Dermis blood vessel endothelial cell (primary cell): ENCODE results near the gene CCDC146. TPM values are rescaled to one million over a fixed set of nuclear protein-coding genes. Genes with fewer than 3 reads are reported as not detected.
A peak's percentile ranks its signal among the peaks of the same experiment; 100 is the strongest.
"Not testable (repeated sequence)": the region's sequence is repeated elsewhere in the genome, so short reads cannot be mapped to it uniquely, and the experiment has no call there.

ENCODE experiments used
- DNase-seq: peaks from one replicate; pipeline ENCODE4 v3.0.0; 2010
- total RNA-seq: library from RNA; depleted of rRNA; stranded (reverse); fragments of >200 nt; gene quantifications from 2 replicates; pipeline ENCODE4 v1.2.3, GENCODE V29; 2014

The CCDC146 gene
- total RNA-seq, 1 donor from 2014 or later: 2.4 TPM

DNA sequence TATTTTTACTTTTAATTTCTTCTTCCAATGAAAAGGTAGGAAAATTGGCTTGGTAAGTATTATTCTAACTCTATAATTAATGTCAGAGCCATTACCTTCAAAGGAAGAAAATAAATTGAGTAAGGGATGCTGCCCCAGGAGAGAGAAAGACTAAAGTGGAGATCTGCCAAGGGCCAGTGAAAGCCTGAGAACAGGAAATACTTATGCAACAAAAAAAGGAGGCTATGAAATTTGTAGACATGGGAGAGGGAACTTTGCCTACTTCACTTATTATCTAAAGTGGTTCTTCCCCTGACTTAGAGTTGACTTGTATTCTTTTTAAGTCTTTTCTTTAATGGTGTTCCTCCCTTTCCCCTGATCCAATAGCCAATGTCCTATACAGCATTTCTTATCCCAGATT, 29.8 kb downstream of the CCDC146 start:
- DNase-seq: not testable (repeated sequence)

GRCh38 chr7:77154917-77155464, 32.6 kb downstream of the CCDC146 start:
- DNase-seq: not testable (repeated sequence)

- not testable (repeated sequence) for DNase-seq
Measured at GRCh38 chr7:77155601-77156377, 33.4 kb downstream of the CCDC146 start.

DNA sequence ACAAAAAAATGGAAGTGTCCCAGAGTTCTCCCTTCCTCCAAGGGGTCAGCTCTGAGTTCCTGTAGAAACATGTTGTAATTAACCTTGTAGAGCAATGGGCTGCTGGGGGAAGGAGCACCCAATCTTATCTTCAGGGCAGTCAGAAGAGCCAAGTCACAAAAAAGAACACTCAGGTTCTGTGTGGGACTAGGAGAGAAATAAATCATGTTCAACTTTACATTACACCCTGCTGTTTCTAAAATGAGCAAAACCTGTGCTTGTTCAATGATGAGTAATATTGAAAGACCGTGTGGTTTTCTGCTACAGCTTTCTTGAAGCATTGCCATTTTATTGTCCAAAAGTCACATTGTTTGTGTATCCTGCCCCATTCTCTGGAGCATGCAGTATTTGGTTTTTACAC, 34.6 kb downstream of the CCDC146 start:
- not testable (repeated sequence) for DNase-seq

- DNase-seq: no peak
Measured at GRCh38 chr7:77157446-77157845, 35.0 kb downstream of the CCDC146 start.

DNA sequence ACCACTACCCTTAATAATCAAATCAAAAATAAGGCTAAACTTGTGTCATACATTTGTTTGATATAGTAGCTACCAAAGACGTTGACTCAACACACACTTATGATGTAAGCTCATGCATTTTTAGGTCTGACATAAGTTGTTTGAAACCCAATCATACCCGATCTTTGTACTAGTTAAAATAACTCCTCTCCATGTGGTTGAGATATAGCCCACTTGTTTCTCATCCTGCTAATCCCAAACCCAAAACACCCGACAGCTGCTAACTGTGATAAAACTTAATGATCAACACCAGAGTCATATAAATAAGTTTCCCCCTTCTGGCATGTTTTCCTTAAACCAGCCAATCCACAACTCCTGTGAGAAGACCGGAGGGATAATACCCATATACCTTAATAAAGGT, 48.7 kb downstream of the CCDC146 start:
- DNase-seq: not testable (repeated sequence)

GRCh38 chr7:77172437-77173172, 50.2 kb downstream of the CCDC146 start:
- not testable (repeated sequence) for DNase-seq

GRCh38 chr7:77174418-77174817, 52.0 kb downstream of the CCDC146 start:
- not testable (repeated sequence) for DNase-seq

GRCh38 chr7:77175274-77175800, 52.9 kb downstream of the CCDC146 start:
- not testable (repeated sequence) for DNase-seq

DNA sequence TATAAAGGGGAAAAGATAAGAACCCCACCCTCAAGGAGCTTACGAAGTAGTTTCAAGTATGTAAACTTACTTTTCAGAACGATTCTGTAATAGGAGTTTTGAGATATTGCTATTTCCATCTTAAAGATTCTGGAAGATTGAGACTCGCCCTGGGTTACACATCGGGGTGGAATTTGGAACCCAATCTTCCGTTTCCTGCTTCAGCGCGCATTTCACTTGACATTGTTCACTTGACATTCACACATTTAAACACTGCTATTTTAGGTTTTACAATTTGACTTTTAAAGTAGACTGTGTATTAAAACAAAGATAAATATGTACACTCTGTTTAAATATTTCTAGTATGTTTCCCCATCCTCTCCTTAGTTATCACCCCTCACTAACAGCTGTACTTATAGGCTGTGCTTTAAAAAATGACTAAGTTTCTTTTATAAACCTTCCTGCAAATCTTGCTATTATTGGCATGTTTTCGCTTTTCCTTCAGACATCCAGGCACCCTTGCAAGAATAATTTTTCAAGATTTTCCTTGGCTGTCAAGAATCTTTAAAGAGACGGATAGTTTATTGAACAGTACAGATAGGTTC, 55.0 kb downstream of the CCDC146 start:
- DNase-seq: not testable (repeated sequence)

GRCh38 chr7:77178024-77178423, 55.6 kb downstream of the CCDC146 start:
- not testable (repeated sequence) for DNase-seq

- DNase-seq: no peak
Measured at GRCh38 chr7:77181015-77181595, 58.7 kb downstream of the CCDC146 start.

DNA sequence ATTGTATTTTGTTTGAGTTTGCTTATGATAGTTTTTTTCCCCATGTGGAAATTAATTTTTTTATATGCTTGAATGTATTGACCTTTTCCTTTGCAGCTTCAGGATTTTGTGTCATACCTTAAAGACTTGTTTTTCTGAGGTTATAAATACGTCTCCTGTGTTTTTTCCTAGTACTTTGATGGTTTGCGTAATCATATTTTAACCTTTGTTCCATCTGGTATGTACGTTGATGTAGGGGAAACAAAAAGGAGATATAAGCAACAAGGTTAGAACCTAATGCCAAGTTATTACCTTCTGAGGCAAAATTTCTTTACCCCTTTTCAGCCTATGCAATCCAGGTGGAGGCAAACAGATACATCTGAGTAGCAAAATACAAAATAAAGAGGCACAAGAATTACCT, 59.3 kb downstream of the CCDC146 start:
- DNase-seq: no peak

DNA sequence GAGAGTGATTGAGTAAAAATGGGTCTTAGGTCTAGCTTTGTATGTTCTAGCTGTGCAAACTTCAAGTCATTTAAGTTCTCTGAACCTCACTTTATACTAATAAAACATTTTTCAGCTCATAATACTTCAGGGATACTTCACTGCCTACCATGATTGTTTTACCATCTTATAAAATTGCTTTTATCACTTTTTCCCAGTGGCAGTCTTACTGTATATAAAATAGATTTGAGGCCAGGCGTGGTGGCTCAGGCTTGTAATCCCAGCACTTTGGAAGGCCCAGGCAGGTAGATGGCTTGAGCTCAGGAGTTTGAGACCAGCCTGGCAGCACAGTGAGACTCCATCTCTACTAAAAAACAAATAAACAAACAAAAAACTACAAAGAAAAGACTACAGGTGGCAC, 59.8 kb downstream of the CCDC146 start:
- DNase-seq: no peak

GRCh38 chr7:77184463-77184862, 62.0 kb downstream of the CCDC146 start:
- DNase-seq: no peak

DNA sequence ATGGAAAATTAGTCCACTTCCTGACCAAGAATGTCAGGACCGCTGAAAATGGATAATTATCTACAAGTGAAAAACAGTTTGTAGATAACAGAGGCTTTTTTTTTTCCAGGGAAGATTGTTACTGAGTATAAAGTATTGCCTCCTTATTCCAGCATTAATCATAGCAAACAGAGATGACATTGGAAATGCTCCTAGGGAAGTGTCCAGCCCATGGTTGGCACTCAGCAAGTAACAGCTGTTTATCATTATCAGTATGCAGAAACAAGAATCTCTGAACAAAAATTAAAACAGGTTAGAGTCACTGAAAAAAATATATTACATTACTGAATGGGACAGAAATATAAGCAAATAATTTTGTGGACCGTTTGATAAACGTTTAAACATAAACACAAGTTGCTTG, 62.6 kb downstream of the CCDC146 start:
- DNase-seq: no peak

- DNase-seq: no peak
Measured at GRCh38 chr7:77185866-77186265, 63.5 kb downstream of the CCDC146 start.

DNA sequence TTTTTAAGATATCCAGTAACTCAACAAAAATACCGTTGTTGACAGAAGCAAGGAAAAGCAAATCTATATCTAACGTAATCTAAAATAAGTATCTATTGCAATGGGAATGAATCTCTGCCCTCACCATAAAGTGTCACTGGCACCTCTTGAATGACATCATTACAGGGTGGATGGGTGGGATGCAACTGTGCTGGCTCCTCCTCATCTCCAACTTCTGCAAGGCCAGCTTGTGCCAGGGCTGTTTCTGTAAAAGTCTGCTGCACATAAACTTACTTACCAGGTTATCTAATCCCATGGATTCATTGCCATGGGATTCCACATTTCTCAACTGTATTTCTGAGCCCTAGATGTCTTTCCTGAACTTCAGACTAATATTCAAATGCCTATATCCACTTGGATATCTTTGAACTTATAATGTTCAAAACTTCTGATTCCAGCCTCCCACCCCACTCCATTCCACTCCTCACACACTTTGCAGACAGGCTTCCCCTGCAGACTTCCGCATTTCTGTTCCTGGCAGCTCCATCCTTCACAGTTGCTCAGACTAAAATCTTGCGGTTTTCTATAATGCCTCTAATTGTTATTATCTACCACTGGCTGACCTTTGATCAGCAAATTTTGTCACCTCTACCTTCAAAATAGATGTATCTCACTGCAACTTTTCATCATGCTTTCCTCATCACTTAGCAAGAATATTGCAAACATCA, 66.5 kb downstream of the CCDC146 start:
- no peak for DNase-seq

GRCh38 chr7:77197141-77197540, 74.7 kb downstream of the CCDC146 start:
- DNase-seq: no peak

- DNase-seq: peak; percentile 2
Measured at GRCh38 chr7:77199013-77199966, 76.9 kb downstream of the CCDC146 start, which contains the start of gene FGL2. Gene FGL2, minus strand, starts transcription at chr7:77199819. Its CDS starts 26 bp downstream, at chr7:77199793.

DNA sequence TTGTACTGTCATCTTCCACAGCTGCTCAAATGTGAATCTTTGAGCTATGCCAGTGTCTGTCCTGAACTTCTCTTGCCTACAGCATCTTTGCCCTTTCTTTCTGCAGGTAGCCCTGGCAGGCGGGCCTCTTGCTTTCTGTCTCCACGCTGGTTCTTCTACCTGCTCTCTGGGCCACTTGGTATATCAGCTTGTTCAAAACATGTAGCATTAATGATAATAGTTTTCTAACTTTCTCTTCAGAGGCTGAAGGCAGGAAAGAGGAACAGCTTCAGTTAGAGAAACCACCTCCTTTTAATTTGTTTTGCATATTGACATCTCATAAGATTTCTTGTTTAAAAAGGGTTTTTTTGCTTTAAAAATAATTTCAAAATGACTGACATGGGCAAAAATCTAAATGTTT, 78.1 kb downstream of the CCDC146 start:
- no peak for DNase-seq
